22Rv1 (cell line): Measurements from ENCODE around the gene KIFC1.
"Not testable (repeated sequence)": the region's sequence is repeated elsewhere in the genome, so short reads cannot be mapped to it uniquely, and the experiment has no call there.

Experiments used
- H3K27ac ChIP-seq: fragments of 450-650 bp; 2 replicates; pipeline ENCODE4 v1.5.1; 2017
- ZFX ChIP-seq: fragments of 450-650 bp; IDR thresholded peaks from 2 replicates; pipeline ENCODE4 v1.6.1; 2017; ENCODE audit warnings: antibody characterized with exemption, borderline replicate concordance
- TF ChIP-seq, protein P1 (sequence below): fragments of 450-650 bp; IDR thresholded peaks from 2 replicates; pipeline ENCODE4 v1.5.1; 2017; ENCODE audit warnings: mild to moderate bottlenecking

The KIFC1 gene

DNA sequence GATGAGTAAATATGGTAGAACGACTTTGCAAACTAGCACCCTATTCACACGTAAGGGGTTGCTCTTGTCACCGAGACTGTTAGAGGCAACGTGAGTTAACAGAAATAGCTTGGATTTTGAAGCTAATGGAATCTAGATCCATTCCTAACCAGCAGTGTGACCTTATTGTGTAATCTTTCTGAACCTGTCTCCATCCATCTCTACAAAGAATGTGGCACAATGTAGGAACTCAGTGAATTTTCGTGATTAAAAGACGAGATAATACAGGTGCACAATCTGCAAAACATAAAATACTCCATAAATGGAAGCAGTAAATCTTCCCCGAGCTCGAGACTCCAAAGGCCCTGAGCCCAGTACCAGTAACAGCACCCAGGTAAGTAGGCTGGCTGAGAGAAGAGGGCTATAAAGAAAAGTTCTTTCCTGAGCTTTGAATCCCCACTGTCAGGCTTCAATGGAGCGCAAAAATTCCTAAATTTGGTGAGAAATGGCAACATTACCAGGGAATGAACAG lies 801 bp upstream of the KIFC1 start:
- TF ChIP-seq, protein P1, sequence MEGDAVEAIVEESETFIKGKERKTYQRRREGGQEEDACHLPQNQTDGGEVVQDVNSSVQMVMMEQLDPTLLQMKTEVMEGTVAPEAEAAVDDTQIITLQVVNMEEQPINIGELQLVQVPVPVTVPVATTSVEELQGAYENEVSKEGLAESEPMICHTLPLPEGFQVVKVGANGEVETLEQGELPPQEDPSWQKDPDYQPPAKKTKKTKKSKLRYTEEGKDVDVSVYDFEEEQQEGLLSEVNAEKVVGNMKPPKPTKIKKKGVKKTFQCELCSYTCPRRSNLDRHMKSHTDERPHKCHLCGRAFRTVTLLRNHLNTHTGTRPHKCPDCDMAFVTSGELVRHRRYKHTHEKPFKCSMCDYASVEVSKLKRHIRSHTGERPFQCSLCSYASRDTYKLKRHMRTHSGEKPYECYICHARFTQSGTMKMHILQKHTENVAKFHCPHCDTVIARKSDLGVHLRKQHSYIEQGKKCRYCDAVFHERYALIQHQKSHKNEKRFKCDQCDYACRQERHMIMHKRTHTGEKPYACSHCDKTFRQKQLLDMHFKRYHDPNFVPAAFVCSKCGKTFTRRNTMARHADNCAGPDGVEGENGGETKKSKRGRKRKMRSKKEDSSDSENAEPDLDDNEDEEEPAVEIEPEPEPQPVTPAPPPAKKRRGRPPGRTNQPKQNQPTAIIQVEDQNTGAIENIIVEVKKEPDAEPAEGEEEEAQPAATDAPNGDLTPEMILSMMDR, result no peak
- TF ChIP-seq ZFX, result no peak
- peak overlapping the region; percentile 91 for H3K27ac ChIP-seq

DNA sequence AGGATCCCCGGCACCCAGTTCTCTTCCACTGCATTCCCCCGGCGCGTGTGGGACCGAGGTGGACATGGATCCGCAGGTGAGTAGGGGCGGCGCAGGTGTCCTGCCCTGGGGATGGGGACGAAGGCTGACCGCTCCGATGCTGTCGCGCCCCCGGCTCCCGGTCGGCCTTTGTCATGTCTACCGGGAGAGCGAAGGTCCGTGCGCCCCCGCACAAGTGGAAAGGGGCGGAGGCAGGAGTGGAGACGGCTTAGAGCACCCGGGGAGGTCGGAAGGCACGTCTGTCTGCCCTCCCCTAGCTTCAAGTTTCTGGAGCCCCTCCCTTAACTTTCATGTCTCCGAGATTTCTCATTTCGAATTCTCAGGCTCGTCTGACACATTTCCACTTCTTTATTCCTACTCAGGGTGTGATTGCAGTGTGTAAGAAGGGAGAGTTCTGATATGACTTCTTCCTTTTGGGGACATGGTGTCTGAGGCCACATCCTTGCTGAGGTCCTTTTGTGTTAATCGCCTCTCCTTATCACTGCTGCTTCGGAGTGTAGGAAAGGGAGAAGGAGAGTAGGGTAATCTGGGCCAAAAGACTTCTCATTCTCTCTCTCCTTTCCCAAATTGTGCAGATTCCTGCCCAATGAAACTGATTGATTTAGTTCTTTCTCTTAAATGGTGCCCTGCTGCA lies 435 bp downstream of the KIFC1 start:
- H3K27ac ChIP-seq, result peak overlapping the region; percentile 91
- TF ChIP-seq, protein P1, result no peak
- no peak for TF ChIP-seq ZFX

DNA sequence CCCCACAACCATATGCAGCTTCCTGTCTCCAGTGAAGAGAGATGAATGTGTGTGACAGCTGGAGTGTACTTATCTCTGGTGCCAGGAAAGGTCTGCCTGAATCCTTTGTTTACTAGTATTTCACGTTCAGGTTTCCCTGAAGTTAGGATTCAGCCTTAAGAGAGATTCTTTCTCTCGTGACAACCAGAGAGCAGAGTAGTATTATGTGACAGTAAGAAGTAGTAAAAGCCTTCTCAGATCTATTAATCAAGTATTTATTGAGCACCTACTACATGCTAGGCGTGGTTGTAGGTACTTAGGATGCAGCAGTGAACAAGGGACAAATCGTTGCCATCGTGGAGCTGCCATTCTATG lies 949 bp downstream of the KIFC1 start:
- TF ChIP-seq, protein P1, result no peak
- peak overlapping the region; percentile 91 for H3K27ac ChIP-seq

DNA sequence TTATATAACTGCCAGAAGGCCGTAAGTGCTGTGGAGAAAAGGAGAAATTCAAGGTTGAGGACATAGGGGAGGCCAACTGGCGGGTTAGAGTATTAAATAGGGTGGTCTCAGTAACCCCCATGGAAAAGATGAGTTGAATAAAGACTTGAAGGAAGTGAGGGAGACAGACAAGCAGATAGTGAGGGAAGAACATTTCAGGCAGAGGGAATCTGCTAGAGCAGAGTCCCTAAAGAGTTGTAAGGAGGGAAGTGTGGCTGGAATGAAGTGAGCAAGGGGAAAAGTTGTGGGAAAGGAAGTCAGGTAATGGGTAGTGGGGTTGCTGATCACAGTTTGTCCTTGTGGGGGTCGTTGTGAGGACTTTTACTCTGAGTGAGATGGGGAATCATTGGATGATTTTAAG lies 1.4 kb downstream of the KIFC1 start:
- peak overlapping the region; percentile 91 for H3K27ac ChIP-seq
- no peak for TF ChIP-seq ZFX
- TF ChIP-seq, protein P1, result no peak

DNA sequence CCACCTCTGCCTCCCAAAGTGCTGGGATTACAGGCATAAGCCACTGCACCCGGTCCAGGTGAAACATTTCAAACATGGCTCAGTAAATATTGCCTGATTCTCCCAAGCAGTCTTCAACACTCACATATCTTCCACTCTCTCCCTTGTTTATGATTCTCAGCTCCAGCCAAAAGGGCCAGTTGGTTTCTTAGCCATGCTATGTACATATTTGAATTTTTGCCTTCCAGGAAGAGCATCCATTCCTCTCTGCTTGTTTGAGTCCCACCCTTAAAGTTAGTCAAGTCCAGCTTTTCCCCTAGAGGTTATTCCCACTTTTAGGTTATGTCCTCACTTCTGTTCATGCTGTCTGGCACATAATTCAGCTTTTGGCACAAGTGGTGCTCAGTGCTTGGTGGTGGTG lies 5.9 kb downstream of the KIFC1 start:
- no peak for TF ChIP-seq ZFX
- TF ChIP-seq, protein P1, result no peak
- no peak overlapping the region; the same call in 1 of the 2 replicates for H3K27ac ChIP-seq

DNA sequence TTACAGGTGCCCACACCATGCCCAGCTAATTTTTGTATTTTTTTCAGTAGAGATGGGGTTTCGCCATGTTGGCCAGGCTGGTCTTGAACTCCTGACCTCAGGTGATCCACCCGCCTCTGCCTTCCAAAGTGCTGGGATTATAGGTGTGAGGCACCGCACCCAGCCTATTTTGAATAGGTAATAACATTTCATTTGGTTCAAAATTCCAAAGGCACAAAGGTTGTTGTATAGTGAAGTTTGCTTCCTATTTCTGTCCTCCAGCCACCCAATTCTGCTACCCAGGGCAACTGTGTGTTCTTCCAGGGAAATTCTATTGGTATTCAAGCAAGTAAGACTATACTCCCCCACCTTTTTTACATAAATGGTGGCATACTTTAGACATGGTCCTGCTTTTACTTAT lies 7.0 kb downstream of the KIFC1 start:
- not testable (repeated sequence) for H3K27ac ChIP-seq

DNA sequence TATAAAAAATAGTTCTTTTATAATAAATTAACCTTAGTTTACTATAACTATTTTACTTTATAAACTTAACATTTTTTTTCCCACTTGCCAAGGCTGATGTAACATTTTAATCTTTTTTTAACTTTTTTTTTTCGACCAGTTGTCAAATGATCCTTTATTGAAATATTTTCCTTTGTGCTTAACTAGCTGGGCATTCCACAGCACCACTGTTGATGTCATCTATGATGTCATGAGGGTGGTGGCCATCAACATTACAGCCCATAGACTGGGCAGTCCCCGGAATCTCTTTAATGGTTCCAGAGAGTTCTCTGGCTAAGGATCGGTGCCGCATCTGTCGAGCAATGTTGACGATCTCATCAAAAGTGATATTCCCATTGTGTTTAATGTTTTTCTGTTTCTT lies 8.3 kb downstream of the KIFC1 start:
- H3K27ac ChIP-seq, result not testable (repeated sequence)

DNA sequence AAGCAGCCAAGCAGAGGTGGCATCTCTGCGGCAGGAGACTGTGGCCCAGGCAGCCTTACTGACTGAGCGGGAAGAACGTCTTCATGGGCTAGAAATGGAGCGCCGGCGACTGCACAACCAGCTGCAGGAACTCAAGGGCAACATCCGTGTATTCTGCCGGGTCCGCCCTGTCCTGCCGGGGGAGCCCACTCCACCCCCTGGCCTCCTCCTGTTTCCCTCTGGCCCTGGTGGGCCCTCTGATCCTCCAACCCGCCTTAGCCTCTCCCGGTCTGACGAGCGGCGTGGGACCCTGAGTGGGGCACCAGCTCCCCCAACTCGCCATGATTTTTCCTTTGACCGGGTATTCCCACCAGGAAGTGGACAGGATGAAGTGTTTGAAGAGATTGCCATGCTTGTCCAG lies 13.3 kb downstream of the KIFC1 start:
- H3K27ac ChIP-seq, result no peak overlapping the region
- TF ChIP-seq ZFX, result no peak
- TF ChIP-seq, protein P1, result no peak
